ENCODE data around the gene IDH3A. TPM values are rescaled to one million over a fixed set of nuclear protein-coding genes. Genes with fewer than 3 reads are reported as not detected.

Gene IDH3A
- total RNA-seq, 1 donor from 2014 or later, result 46.7 TPM

DNA sequence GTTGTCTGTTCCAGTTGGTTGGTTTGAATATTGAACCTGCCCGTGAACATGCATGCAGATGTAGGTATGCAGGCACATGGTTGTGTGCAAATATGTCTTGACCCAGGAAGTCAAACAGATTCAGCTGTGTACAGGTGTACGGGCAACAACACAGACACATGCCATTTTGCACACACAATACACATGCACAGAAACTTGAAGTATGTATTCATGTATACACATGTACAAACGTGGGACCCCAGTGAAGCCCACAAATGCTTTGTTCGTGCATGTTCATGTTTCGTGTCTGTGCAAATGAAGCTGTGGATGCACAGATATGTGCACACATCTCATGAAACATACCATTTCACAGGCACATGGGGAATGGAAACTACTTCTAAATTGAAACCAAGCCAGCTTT lies 30.7 kb downstream of the IDH3A start:
- peak; percentile 64 for DNase-seq (ENCODE audit: extremely low spot score, unreplicated experiment)
- Mint-ChIP-seq H3K9me3 (ENCODE audit: unreplicated experiment) (no peaks in the 10 kb centered on the region), H3K36me3 (ENCODE audit: unreplicated experiment) (no peaks in the 10 kb centered on the region), H3K27ac (ENCODE audit: unreplicated experiment) (no peak overlapping the region), H3K27me3 (ENCODE audit: unreplicated experiment) (peaks cover 6% of the 10 kb centered on the region), H3K4me3 (ENCODE audit: unreplicated experiment) (no peak overlapping the region), H3K4me1 (ENCODE audit: unreplicated experiment) (no peaks in the 10 kb centered on the region)
- TF ChIP-seq, protein P1, sequence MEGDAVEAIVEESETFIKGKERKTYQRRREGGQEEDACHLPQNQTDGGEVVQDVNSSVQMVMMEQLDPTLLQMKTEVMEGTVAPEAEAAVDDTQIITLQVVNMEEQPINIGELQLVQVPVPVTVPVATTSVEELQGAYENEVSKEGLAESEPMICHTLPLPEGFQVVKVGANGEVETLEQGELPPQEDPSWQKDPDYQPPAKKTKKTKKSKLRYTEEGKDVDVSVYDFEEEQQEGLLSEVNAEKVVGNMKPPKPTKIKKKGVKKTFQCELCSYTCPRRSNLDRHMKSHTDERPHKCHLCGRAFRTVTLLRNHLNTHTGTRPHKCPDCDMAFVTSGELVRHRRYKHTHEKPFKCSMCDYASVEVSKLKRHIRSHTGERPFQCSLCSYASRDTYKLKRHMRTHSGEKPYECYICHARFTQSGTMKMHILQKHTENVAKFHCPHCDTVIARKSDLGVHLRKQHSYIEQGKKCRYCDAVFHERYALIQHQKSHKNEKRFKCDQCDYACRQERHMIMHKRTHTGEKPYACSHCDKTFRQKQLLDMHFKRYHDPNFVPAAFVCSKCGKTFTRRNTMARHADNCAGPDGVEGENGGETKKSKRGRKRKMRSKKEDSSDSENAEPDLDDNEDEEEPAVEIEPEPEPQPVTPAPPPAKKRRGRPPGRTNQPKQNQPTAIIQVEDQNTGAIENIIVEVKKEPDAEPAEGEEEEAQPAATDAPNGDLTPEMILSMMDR (IDR thresholded peaks at IDR 0.05), result no peak

DNA sequence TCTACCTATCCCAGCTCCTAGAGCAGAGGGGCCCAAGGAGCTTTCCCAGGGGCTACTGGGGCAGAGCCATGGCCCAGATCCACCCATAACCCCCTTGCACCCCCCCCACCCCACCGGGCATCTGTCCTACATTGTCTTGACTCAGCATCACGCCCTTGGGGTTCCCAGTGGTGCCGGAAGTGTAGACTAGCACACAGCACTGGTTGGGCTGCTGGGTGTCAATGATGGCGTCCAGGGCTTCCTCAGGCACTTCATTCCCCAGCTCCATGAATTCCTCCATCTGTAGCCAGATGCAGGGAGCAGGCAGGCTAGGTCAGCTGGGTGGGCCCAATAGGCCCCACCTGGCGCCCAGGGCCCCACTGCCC lies 33.2 kb downstream of the IDH3A start:
- Mint-ChIP-seq H3K4me3 (ENCODE audit: unreplicated experiment) (no peak overlapping the region), H3K9me3 (ENCODE audit: unreplicated experiment) (no peaks in the 10 kb centered on the region), H3K4me1 (ENCODE audit: unreplicated experiment) (no peaks in the 10 kb centered on the region), H3K36me3 (ENCODE audit: unreplicated experiment) (no peaks in the 10 kb centered on the region), H3K27ac (ENCODE audit: unreplicated experiment) (no peak overlapping the region), H3K27me3 (ENCODE audit: unreplicated experiment) (peaks cover 16% of the 10 kb centered on the region)
- DNase-seq (ENCODE audit: extremely low spot score, unreplicated experiment), result peak; percentile 49
- TF ChIP-seq, protein P1 (IDR thresholded peaks at IDR 0.05), result no peak

DNA sequence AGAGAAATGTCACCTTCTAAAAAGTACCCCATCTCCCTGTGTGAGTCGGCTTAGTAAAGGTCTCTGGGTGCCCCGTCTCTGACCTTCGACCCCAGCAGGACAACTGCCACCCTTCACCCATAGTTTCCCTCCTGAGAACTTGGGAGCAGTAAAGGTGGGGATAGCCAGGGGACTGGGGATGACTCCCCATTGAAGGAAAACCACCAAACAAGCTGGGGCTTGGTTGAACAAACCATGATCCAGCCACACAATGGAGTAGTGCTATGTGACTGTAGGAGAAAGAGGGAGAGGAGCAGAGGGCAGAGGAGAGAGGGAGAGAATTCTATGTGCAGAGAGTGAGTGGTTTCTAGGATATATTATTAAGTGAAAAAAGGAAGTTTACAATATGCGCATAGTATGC lies 33.7 kb downstream of the IDH3A start:
- no peaks in the 10 kb centered on the region for H3K36me3 Mint-ChIP-seq (ENCODE audit: unreplicated experiment)
- no peak overlapping the region for H3K27ac Mint-ChIP-seq (ENCODE audit: unreplicated experiment)
- H3K4me1 Mint-ChIP-seq (ENCODE audit: unreplicated experiment), result no peaks in the 10 kb centered on the region
- H3K27me3 Mint-ChIP-seq (ENCODE audit: unreplicated experiment), result peaks cover 16% of the 10 kb centered on the region
- H3K4me3 Mint-ChIP-seq (ENCODE audit: unreplicated experiment), result no peak overlapping the region
- DNase-seq (ENCODE audit: extremely low spot score, unreplicated experiment), result peak; percentile 56
- TF ChIP-seq, protein P1 (IDR thresholded peaks at IDR 0.05), result no peak
- no peaks in the 10 kb centered on the region for H3K9me3 Mint-ChIP-seq (ENCODE audit: unreplicated experiment)

DNA sequence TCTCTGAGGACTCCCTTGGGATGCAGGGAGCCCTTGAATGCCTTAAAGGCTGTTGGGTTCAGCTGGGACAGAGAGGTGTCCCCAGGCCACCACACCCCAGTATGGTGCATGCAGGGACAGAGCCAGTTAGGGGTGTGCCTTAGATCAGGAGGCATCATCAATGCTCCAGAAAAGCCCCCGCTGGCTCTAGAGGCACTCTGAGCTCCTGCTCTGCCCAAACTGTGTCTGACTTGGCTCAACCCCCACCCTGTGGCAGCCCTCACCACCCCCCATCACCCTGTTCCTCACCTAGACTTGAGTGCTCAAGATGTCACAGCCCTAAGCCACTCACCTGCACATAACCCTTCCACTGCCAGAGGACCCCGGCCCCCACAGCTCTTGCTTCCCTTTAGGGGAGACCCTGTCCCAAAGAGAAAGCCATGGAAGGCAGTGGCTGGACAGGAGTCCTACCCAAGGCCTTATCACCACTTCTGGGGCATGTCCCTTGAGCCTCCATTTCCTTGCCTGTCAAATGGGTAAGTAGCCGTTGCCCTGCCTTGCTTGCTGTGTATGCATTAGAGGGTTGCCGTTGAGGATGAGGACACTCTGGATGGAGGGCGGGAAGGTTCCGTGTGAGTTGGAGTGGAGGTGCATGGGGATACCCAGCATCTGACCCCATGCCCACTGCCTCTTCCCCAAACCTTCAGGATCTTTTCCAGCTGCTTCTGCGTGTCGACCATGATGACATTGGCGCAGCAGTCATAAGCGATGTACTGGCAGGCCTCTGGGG lies 43.8 kb downstream of the IDH3A start:
- Mint-ChIP-seq H3K27ac (ENCODE audit: unreplicated experiment) (no peak overlapping the region), H3K4me1 (ENCODE audit: unreplicated experiment) (no peaks in the 10 kb centered on the region), H3K27me3 (ENCODE audit: unreplicated experiment) (peaks cover 15% of the 10 kb centered on the region), H3K9me3 (ENCODE audit: unreplicated experiment) (peaks cover 7% of the 10 kb centered on the region), H3K36me3 (ENCODE audit: unreplicated experiment) (peaks cover 4% of the 10 kb centered on the region), H3K4me3 (ENCODE audit: unreplicated experiment) (no peak overlapping the region)
- no peak for DNase-seq (ENCODE audit: extremely low spot score, unreplicated experiment)
- TF ChIP-seq, protein P1 (IDR thresholded peaks at IDR 0.05), result no peak

DNA sequence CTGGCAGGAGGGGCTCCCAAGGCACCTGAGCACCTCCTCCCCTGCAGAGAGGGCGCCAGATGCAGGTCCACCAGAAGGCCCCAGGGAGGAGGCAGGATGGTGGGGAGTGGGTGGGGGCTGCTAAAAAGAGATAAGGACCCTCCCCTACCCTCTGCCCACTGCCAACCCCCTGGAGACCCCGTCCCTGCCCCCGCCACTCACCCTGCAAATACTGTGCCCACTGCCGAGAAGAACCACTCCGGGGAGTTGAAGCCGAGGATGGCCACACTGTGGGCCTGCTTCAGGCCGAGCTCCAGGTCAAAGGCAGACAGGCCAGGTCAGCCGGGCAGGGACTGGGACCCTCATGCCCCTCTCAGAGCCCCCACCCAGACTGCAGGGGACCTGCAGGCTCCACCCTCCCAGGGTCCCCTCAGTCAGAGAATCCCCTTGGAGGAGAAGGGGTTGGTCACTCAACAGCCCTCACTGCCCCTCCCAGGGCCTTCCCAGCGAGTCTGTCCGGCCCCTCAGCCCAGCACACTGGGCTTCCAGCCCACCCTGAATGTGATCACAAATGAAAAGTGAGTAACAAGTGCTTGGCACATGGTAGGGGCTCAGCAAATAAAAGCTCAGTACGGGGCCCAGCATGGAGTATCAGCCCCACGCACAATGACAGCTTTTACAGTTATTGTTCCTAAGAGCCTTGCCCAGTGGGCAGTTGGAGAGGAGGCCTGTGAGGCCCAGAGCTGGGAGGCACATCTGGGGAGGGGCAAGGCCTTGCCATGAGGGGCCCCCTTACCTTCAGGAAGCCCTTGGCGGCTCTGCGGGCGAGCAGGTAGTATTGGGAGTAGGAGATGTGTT lies 44.8 kb downstream of the IDH3A start:
- Mint-ChIP-seq H3K36me3 (ENCODE audit: unreplicated experiment) (peaks cover 4% of the 10 kb centered on the region), H3K27ac (ENCODE audit: unreplicated experiment) (no peak overlapping the region), H3K9me3 (ENCODE audit: unreplicated experiment) (peaks cover 7% of the 10 kb centered on the region), H3K4me1 (ENCODE audit: unreplicated experiment) (no peaks in the 10 kb centered on the region), H3K27me3 (ENCODE audit: unreplicated experiment) (peaks cover 15% of the 10 kb centered on the region), H3K4me3 (ENCODE audit: unreplicated experiment) (no peak overlapping the region)
- TF ChIP-seq, protein P1 (IDR thresholded peaks at IDR 0.05), result no peak
- no peak for DNase-seq (ENCODE audit: extremely low spot score, unreplicated experiment)
